Upper lobe of right lung (tissue), 1 donor: Measurements from ENCODE around the gene SLC44A4. TPM values are rescaled to one million over a fixed set of nuclear protein-coding genes. Genes with fewer than 3 reads are reported as not detected.
"Not testable (repeated sequence)": the region's sequence is repeated elsewhere in the genome, so short reads cannot be mapped to it uniquely, and the experiment has no call there.

Experiments
- ATAC-seq: fragments of 200-7000 bp; cut with Tn5 transposase; one replicate; pipeline ENCODE4 v1.9.1; 2020; ENCODE audit warnings: mild to moderate bottlenecking, moderate library complexity
- DNase-seq: peaks from one replicate; pipeline ENCODE4 v3.0.0-alpha.2; 2020
- H3K27ac ChIP-seq: fragments of 200-600 bp; one replicate; pipeline ENCODE4 v1.8.0; 2022
- H3K27me3 ChIP-seq: fragments of 200-600 bp; one replicate; pipeline ENCODE4 v1.8.0; 2022; ENCODE audit warnings: mild to moderate bottlenecking
- H3K36me3 ChIP-seq: fragments of 200-600 bp; one replicate; pipeline ENCODE4 v1.8.0; 2022
- H3K4me1 ChIP-seq: fragments of 200-600 bp; one replicate; pipeline ENCODE4 v1.8.0; 2022
- H3K4me3 ChIP-seq: fragments of 200-600 bp; one replicate; pipeline ENCODE4 v1.8.0; 2022; ENCODE audit warnings: mild to moderate bottlenecking
- H3K9me3 ChIP-seq: fragments of 200-600 bp; one replicate; pipeline ENCODE4 v1.8.0; 2022
- CTCF ChIP-seq: fragments of 200-600 bp; IDR thresholded peaks from one replicate; pipeline ENCODE4 v1.8.0; 2022; ENCODE audit warnings: antibody characterized with exemption
- intact Hi-C: fragments of 100-400 bp; cut with DNase I; formaldehyde crosslinking; loops from one replicate; pipeline ENCODE4 v1.11.0; 2022
- total RNA-seq: library from RNA; stranded (reverse); fragmentation: NEBNext Ultra II Directional; extraction: Animal tissue kit (Norgen Biotek cat#: 25700); gene quantifications from one replicate; pipeline ENCODE4 v1.2.1, GENCODE V29; 2021
- donor health status: DM: no; HTN: yes; CAD: no; lungs with severe emphysema.

SLC44A4 gene
- total RNA-seq, 1 donor from 2014 or later: 23.1 TPM

- no peaks in the 10 kb centered on the region for H3K9me3 ChIP-seq
- ATAC-seq (peak; percentile 80), DNase-seq (peak; percentile 85)
- no peaks in the 10 kb centered on the region for H3K36me3 ChIP-seq
- H3K4me3 ChIP-seq: peak overlapping the region; percentile 59
- H3K27me3 ChIP-seq: no peaks in the 10 kb centered on the region
- peaks cover 73% of the 10 kb centered on the region for H3K4me1 ChIP-seq
- no peak for TF ChIP-seq CTCF
- H3K27ac ChIP-seq: peak overlapping the region; percentile 99
- intact Hi-C loops: no loop called here
These were observed 56.6 kb downstream of the SLC44A4 start for GRCh38 chr6:31822036-31822821.

- H3K27ac ChIP-seq: peak overlapping the region; percentile 99
- H3K27me3 ChIP-seq: no peaks in the 10 kb centered on the region
- H3K4me1 ChIP-seq: peaks cover 72% of the 10 kb centered on the region
- ATAC-seq (peak; percentile 70), DNase-seq (peak; percentile 88)
- intact Hi-C loops: no loop called here
- no peaks in the 10 kb centered on the region for H3K36me3 ChIP-seq
- TF ChIP-seq CTCF: no peak
- H3K9me3 ChIP-seq: no peaks in the 10 kb centered on the region
- peak overlapping the region; percentile 59 for H3K4me3 ChIP-seq
These were observed 57.3 kb downstream of the SLC44A4 start for GRCh38 chr6:31821301-31822035.

GRCh38 chr6:31820399-31820798, 58.4 kb downstream of the SLC44A4 start:
- DNase-seq, intact Hi-C loops, ATAC-seq, H3K36me3 ChIP-seq, H3K27me3 ChIP-seq, H3K9me3 ChIP-seq, H3K4me3 ChIP-seq: not testable (repeated sequence)
- Histone ChIP-seq H3K27ac (peak overlapping the region; percentile 99), H3K4me1 (peaks cover 61% of the 10 kb centered on the region)

GRCh38 chr6:31819871-31820299, 58.9 kb downstream of the SLC44A4 start:
- TF ChIP-seq CTCF: no peak
- no peak overlapping the region for H3K27ac ChIP-seq
- H3K36me3 ChIP-seq: no peaks in the 10 kb centered on the region
- H3K27me3 ChIP-seq: no peaks in the 10 kb centered on the region
- no peak for ATAC-seq
- no peak for DNase-seq
- intact Hi-C loops: no loop called here
- H3K4me3 ChIP-seq: peak overlapping the region; percentile 68
- H3K4me1 ChIP-seq: peaks cover 56% of the 10 kb centered on the region
- H3K9me3 ChIP-seq: no peaks in the 10 kb centered on the region

GRCh38 chr6:31817929-31818511, 60.8 kb downstream of the SLC44A4 start:
- H3K27ac ChIP-seq: peak overlapping the region; percentile 63

GRCh38 chr6:31817133-31817928, 61.5 kb downstream of the SLC44A4 start:
- DNase-seq, H3K36me3 ChIP-seq, H3K27me3 ChIP-seq, intact Hi-C loops, ATAC-seq, H3K9me3 ChIP-seq: not testable (repeated sequence)
- Histone ChIP-seq H3K4me1 (peaks cover 47% of the 10 kb centered on the region), H3K27ac (peak overlapping the region; percentile 63), H3K4me3 (peak overlapping the region; percentile 68)

More at GRCh38 chr6:31817929-31818511, 60.8 kb downstream of the SLC44A4 start:
- Histone ChIP-seq H3K4me3 (peak overlapping the region; percentile 68), H3K4me1 (peaks cover 52% of the 10 kb centered on the region)
- intact Hi-C loops, DNase-seq, H3K9me3 ChIP-seq, H3K27me3 ChIP-seq, ATAC-seq, H3K36me3 ChIP-seq: not testable (repeated sequence)
